WTC11 (cell line): ENCODE results near the gene RABEPK. TPM values are rescaled to one million over a fixed set of nuclear protein-coding genes. Genes with fewer than 3 reads are reported as not detected.

ENCODE experiments used
- ATAC-seq: fragments of 200-7000 bp; cut with Tn5 transposase; 2 replicates; pipeline ENCODE4 v1.10.0; 2021; ENCODE audit warnings: mild to moderate bottlenecking, moderate library complexity
- CTCF ChIA-PET: fragments of 300-600 bp; sonication (Branson Sonifier 250); formaldehyde crosslinking; loops from one replicate; lab custom pipeline; 2021; ENCODE audit warnings: antibody characterized with exemption; lab: Charles Lee
- POLR2A ChIA-PET: fragments of 350-600 bp; sonication (Branson Sonifier 250); formaldehyde crosslinking; loops from one replicate; lab custom pipeline; 2021; ENCODE audit warnings: antibody characterized with exemption; lab: Charles Lee
- DNase-seq: peaks from one replicate; pipeline ENCODE4 v3.0.0; 2021; ENCODE audit warnings: low spot score
- H3K27ac Mint-ChIP-seq: 2 replicates; pipeline ENCODE4 v1.8.0; 2021; ENCODE audit warnings: mixed read lengths
- H3K27me3 Mint-ChIP-seq: 2 replicates; pipeline ENCODE4 v1.8.0; 2021; ENCODE audit warnings: low read depth, mild to moderate bottlenecking, moderate library complexity, mixed read lengths
- H3K36me3 Mint-ChIP-seq: 2 replicates; pipeline ENCODE4 v1.8.0; 2021; ENCODE audit warnings: mixed read lengths
- H3K4me1 Mint-ChIP-seq: 2 replicates; pipeline ENCODE4 v1.8.0; 2022; ENCODE audit warnings: mixed read lengths
- H3K4me3 Mint-ChIP-seq: 2 replicates; pipeline ENCODE4 v1.8.0; 2021; ENCODE audit warnings: mild to moderate bottlenecking, moderate library complexity, mixed read lengths
- H3K9me3 Mint-ChIP-seq: 2 replicates; pipeline ENCODE4 v1.8.0; 2021; ENCODE audit warnings: mixed read lengths
- AFF4 ChIP-seq: sonication (generic); formaldehyde crosslinking; IDR thresholded peaks from 2 replicates; pipeline ENCODE4 v1.8.1; 2023; ENCODE audit warnings: mild to moderate bottlenecking, missing genetic modification reagents, borderline replicate concordance
- CBFB ChIP-seq: sonication (generic); formaldehyde crosslinking; IDR thresholded peaks from 2 replicates; pipeline ENCODE4 v1.8.1; 2022; ENCODE audit warnings: mild to moderate bottlenecking, low read depth, missing genetic modification reagents
- CREM ChIP-seq: sonication (generic); formaldehyde crosslinking; IDR thresholded peaks from 2 replicates; pipeline ENCODE4 v1.8.1; 2022; ENCODE audit warnings: mild to moderate bottlenecking, missing genetic modification reagents, moderate library complexity
- GABPB1 ChIP-seq: sonication (generic); formaldehyde crosslinking; IDR thresholded peaks from 2 replicates; pipeline ENCODE4 v1.8.1; 2023; ENCODE audit warnings: mild to moderate bottlenecking, missing genetic modification reagents
- MLX ChIP-seq: sonication (generic); formaldehyde crosslinking; IDR thresholded peaks from 2 replicates; pipeline ENCODE4 v1.8.1; 2023; ENCODE audit warnings: mild to moderate bottlenecking, missing genetic modification reagents, moderate library complexity
- MXD4 ChIP-seq: fragments of 250-450 bp; sonication (Bioruptor Pico); IDR thresholded peaks from 2 replicates; pipeline ENCODE4 v1.8.0; 2021; ENCODE audit warnings: mild to moderate bottlenecking, moderate library complexity, borderline replicate concordance
- MYBL2 ChIP-seq: sonication (generic); formaldehyde crosslinking; IDR thresholded peaks from 2 replicates; pipeline ENCODE4 v1.8.1; 2023; ENCODE audit warnings: mild to moderate bottlenecking, moderate library complexity, missing genetic modification reagents
- NFE2L1 ChIP-seq: sonication (generic); formaldehyde crosslinking; IDR thresholded peaks from 2 replicates; pipeline ENCODE4 v1.8.1; 2023; ENCODE audit warnings: missing genetic modification reagents
- PRRX2 ChIP-seq: fragments of 250-450 bp; sonication (Bioruptor Pico); IDR thresholded peaks from 2 replicates; pipeline ENCODE4 v1.8.0; 2021; ENCODE audit warnings: mild to moderate bottlenecking
- RELA ChIP-seq: sonication (generic); formaldehyde crosslinking; IDR thresholded peaks from 2 replicates; pipeline ENCODE4 v1.8.1; 2022; ENCODE audit warnings: missing genetic modification reagents, mild to moderate bottlenecking, borderline replicate concordance
- SMAD4 ChIP-seq: sonication (generic); formaldehyde crosslinking; IDR thresholded peaks from 2 replicates; pipeline ENCODE4 v1.8.0; 2022; ENCODE audit warnings: mild to moderate bottlenecking, missing genetic modification reagents
- ZNF263 ChIP-seq: sonication (generic); formaldehyde crosslinking; IDR thresholded peaks from 2 replicates; pipeline ENCODE4 v1.8.1; 2022; ENCODE audit warnings: low read depth, mild to moderate bottlenecking, moderate library complexity, missing genetic modification reagents
- ZNF317 ChIP-seq: sonication (generic); formaldehyde crosslinking; IDR thresholded peaks from 2 replicates; pipeline ENCODE4 v1.8.1; 2023; ENCODE audit warnings: low read depth, mild to moderate bottlenecking, moderate library complexity, missing genetic modification reagents, borderline replicate concordance
- ZNF416 ChIP-seq: fragments of 250-450 bp; sonication (Bioruptor Pico); IDR thresholded peaks from 2 replicates; pipeline ENCODE4 v1.9.0; 2021; ENCODE audit warnings: mild to moderate bottlenecking, inconsistent platforms
- ZNF423 ChIP-seq: fragments of 250-450 bp; sonication (Bioruptor Pico); IDR thresholded peaks from 2 replicates; pipeline ENCODE4 v2.1.2; 2022; ENCODE audit warnings: mild to moderate bottlenecking, moderate library complexity
- ZNF425 ChIP-seq: fragments of 250-450 bp; sonication (Bioruptor Pico); conservative IDR thresholded peaks from 2 replicates; pipeline ENCODE4 v1.9.0; 2021; ENCODE audit warnings: mild to moderate bottlenecking
- ZNF532 ChIP-seq: fragments of 250-450 bp; sonication (Bioruptor Pico); IDR thresholded peaks from 2 replicates; pipeline ENCODE4 v1.9.0; 2021; ENCODE audit warnings: mild to moderate bottlenecking, borderline replicate concordance
- ZNF671 ChIP-seq: fragments of 250-450 bp; sonication (Bioruptor Pico); IDR thresholded peaks from 2 replicates; pipeline ENCODE4 v1.8.0; 2021; ENCODE audit warnings: mild to moderate bottlenecking
- total RNA-seq: library from RNA; stranded (reverse); gene quantifications from 3 replicates; pipeline ENCODE4 v1.2.3, GENCODE V29; 2021

The RABEPK gene
- total RNA-seq, 1 experiment from 2014 or later, result 25.5 TPM

GRCh38 chr9:125238127-125238914 is 38.0 kb downstream of the RABEPK start (continued):
- TF ChIP-seq ZNF532 (CRISPR knock-in tag) (no peak), AFF4 (CRISPR knock-in tag) (no peak), CBFB (CRISPR knock-in tag) (no peak)

- ATAC-seq, result no peak
- Mint-ChIP-seq H3K36me3 (peaks cover 60% of the 10 kb centered on the region), H3K4me1 (peaks cover 30% of the 10 kb centered on the region), H3K27me3 (peaks cover 2% of the 10 kb centered on the region; the same call in 1 of the 2 replicates), H3K27ac (peak overlapping the region; percentile 12), H3K4me3 (peak overlapping the region; percentile 98), H3K9me3 (no peaks in the 10 kb centered on the region)
- CTCF ChIA-PET, result no interaction called here
- no peak for DNase-seq
- TF ChIP-seq ZNF416 (CRISPR knock-in tag) (no peak), PRRX2 (CRISPR knock-in tag) (no peak), MYBL2 (no peak), MXD4 (CRISPR knock-in tag) (no peak), CREM (CRISPR knock-in tag) (no peak), ZNF263 (no peak), SMAD4 (no peak), ZNF425 (CRISPR knock-in tag) (no peak), RELA (CRISPR knock-in tag) (no peak), NFE2L1 (CRISPR knock-in tag) (no peak), ZNF423 (no peak), GABPB1 (CRISPR knock-in tag) (no peak), MLX (CRISPR knock-in tag) (no peak), ZNF317 (CRISPR knock-in tag) (no peak), ZNF671 (CRISPR knock-in tag) (no peak)
- POLR2A ChIA-PET, result no interaction called here
Observed at GRCh38 chr9:125238915-125239446, 38.6 kb downstream of the RABEPK start.
